Peyer's patch (tissue), 4 donors: ENCODE results near the gene NECAB3. TPM values are rescaled to one million over a fixed set of nuclear protein-coding genes. Genes with fewer than 3 reads are reported as not detected.
"Not testable (repeated sequence)": the region's sequence is repeated elsewhere in the genome, so short reads cannot be mapped to it uniquely, and the experiment has no call there.

ENCODE experiments used
- DNase-seq, 3 donors: peaks; one replicate each; pipeline ENCODE4 v3.0.0-alpha.2; 2017 to 2019
- H3K27ac ChIP-seq, 4 donors: fragments of 200-600 bp; sonication (generic); one replicate each; pipeline ENCODE4 v1.5.1; 2016 to 2019
- H3K27me3 ChIP-seq, 2 donors: fragments of 200-600 bp; sonication (generic); one replicate each; pipeline ENCODE4 v1.5.1; 2019
- H3K36me3 ChIP-seq, 3 donors: fragments of 200-600 bp; sonication (generic); one replicate each; pipeline ENCODE4 v1.5.1; 2016 to 2019
- H3K4me1 ChIP-seq, 4 donors: fragments of 200-600 bp; sonication (generic); one replicate each; pipeline ENCODE4 v1.5.1; 2016 to 2019
- H3K4me3 ChIP-seq, 4 donors: fragments of 200-600 bp; sonication (generic); 1 replicate in 3 of 4; 2 replicates in 1 of 4; pipeline ENCODE4 v1.5.1; 2016 to 2019; ENCODE audit warnings: mild to moderate bottlenecking in 1 of 4
- H3K9me3 ChIP-seq, 4 donors: fragments of 200-600 bp; sonication (generic); one replicate each; pipeline ENCODE4 v1.5.1; 2016 to 2019; ENCODE audit warnings: mild to moderate bottlenecking in 1 of 4
- CTCF ChIP-seq, 6 experiments: fragments of 450-650 bp in 4 of 6; fragments of 200-600 bp in 2 of 6; sonication (generic) in 1 of 6; IDR thresholded peaks; one replicate each; pipeline ENCODE4 v1.5.1; 2017 to 2019; ENCODE audit warnings: antibody characterized with exemption in 6 of 6, mild to moderate bottlenecking in 3 of 6, moderate library complexity in 1 of 6
- POLR2A ChIP-seq, 2 donors: fragments of 450-650 bp; IDR thresholded peaks; one replicate each; pipeline ENCODE4 v1.5.1; 2017; ENCODE audit warnings: antibody characterized with exemption in 2 of 2, mild to moderate bottlenecking in 2 of 2, moderate library complexity in 2 of 2
- total RNA-seq, 4 donors: library from RNA; depleted of rRNA; stranded (reverse); fragments of >200 nt; gene quantifications; one replicate each; pipeline ENCODE4 v1.1.0, GENCODE V29; 2016

The NECAB3 gene
- total RNA-seq, 4 donors from 2014 or later = 77.1 to 146 (median 110) TPM

GRCh38 chr20:33701629-33702450 is 27.6 kb upstream of the NECAB3 start:
- no peak overlapping the region for H3K27ac ChIP-seq
- TF ChIP-seq CTCF (IDR thresholded peaks at IDR 0.05) = no peak
- TF ChIP-seq POLR2A (IDR thresholded peaks at IDR 0.05) = no peak
- H3K36me3 ChIP-seq = peaks cover 0 to 10% (median 0%) of the 10 kb centered on the region in 3 donors
- no peaks in the 10 kb centered on the region for H3K9me3 ChIP-seq
- no peak overlapping the region for H3K4me3 ChIP-seq
- H3K4me1 ChIP-seq = no peaks in the 10 kb centered on the region
- DNase-seq = no peak
- no peaks in the 10 kb centered on the region for H3K27me3 ChIP-seq

- not testable (repeated sequence) for DNase-seq, H3K4me3 ChIP-seq
These were observed 26.6 kb upstream of the NECAB3 start for GRCh38 chr20:33700696-33701441.

GRCh38 chr20:33698966-33699365 is 24.7 kb upstream of the NECAB3 start:
- H3K4me3 ChIP-seq, H3K27ac ChIP-seq, H3K4me1 ChIP-seq, H3K27me3 ChIP-seq, DNase-seq, H3K36me3 ChIP-seq, H3K9me3 ChIP-seq: not testable (repeated sequence)

More at GRCh38 chr20:33700696-33701441, 26.6 kb upstream of the NECAB3 start:
- not testable (repeated sequence) for H3K36me3 ChIP-seq, H3K4me1 ChIP-seq, H3K27ac ChIP-seq, H3K9me3 ChIP-seq, H3K27me3 ChIP-seq

GRCh38 chr20:33697129-33697528 is 22.9 kb upstream of the NECAB3 start:
- no peak for TF ChIP-seq POLR2A (IDR thresholded peaks at IDR 0.05)
- Histone ChIP-seq H3K36me3 (no peaks in the 10 kb centered on the region), H3K9me3 (no peaks in the 10 kb centered on the region), H3K27ac (peak overlapping the region in 1 of 4 donors; percentile 46), H3K27me3 (no peaks in the 10 kb centered on the region), H3K4me1 (no peaks in the 10 kb centered on the region), H3K4me3 (no peak overlapping the region)
- no peak for DNase-seq

- no peaks in the 10 kb centered on the region for H3K36me3 ChIP-seq
- no peak overlapping the region for H3K27ac ChIP-seq
- DNase-seq = no peak
- no peaks in the 10 kb centered on the region for H3K9me3 ChIP-seq
- no peak overlapping the region for H3K4me3 ChIP-seq
- no peaks in the 10 kb centered on the region for H3K27me3 ChIP-seq
- no peaks in the 10 kb centered on the region for H3K4me1 ChIP-seq
- TF ChIP-seq POLR2A (IDR thresholded peaks at IDR 0.05) (no peak), CTCF (IDR thresholded peaks at IDR 0.05) (no peak)
These were observed 22.2 kb upstream of the NECAB3 start for GRCh38 chr20:33696448-33696847.

GRCh38 chr20:33694639-33695012 is 20.4 kb upstream of the NECAB3 start:
- no peaks in the 10 kb centered on the region for H3K9me3 ChIP-seq
- no peak for TF ChIP-seq CTCF (IDR thresholded peaks at IDR 0.05)
- TF ChIP-seq POLR2A (IDR thresholded peaks at IDR 0.05) = no peak
- DNase-seq = no peak
- H3K4me3 ChIP-seq = no peak overlapping the region
- no peaks in the 10 kb centered on the region for H3K36me3 ChIP-seq
- H3K27me3 ChIP-seq = no peaks in the 10 kb centered on the region
- H3K4me1 ChIP-seq = no peaks in the 10 kb centered on the region
- no peak overlapping the region for H3K27ac ChIP-seq
